Activated CD8-positive, alpha-beta memory T cell treated with anti-CD3 and anti-CD28 coated beads, Interleukin-2, amount 10 ng/mL, durations not matched to agents 7 days and 5 days (primary cell): ENCODE measurements around the gene IFNLR1. TPM values are rescaled to one million over a fixed set of nuclear protein-coding genes. Genes with fewer than 3 reads are reported as not detected.

Experiments
- ATAC-seq: fragments of 150-1000 bp; cut with Tn5 transposase; one replicate; pipeline ENCODE4 v1.10.0; 2021; ENCODE audit warnings: moderate library complexity
- CTCF ChIA-PET: fragments of 350-600 bp; sonication (Branson Sonifier 250); formaldehyde crosslinking; loops from one replicate; lab custom pipeline; 2021; ENCODE audit warnings: antibody characterized with exemption; lab: Charles Lee
- DNase-seq: peaks from one replicate; pipeline ENCODE4 v3.0.0-alpha.2; 2020
- H3K27ac Mint-ChIP-seq: one replicate; pipeline ENCODE4 v1.8.0; 2021; ENCODE audit warnings: mild to moderate bottlenecking, mixed read lengths
- H3K27me3 Mint-ChIP-seq: one replicate; pipeline ENCODE4 v1.8.0; 2021; ENCODE audit warnings: mixed read lengths
- H3K36me3 Mint-ChIP-seq: one replicate; pipeline ENCODE4 v1.8.0; 2021; ENCODE audit warnings: mild to moderate bottlenecking, mixed read lengths
- H3K4me1 Mint-ChIP-seq: one replicate; pipeline ENCODE4 v1.8.0; 2021; ENCODE audit warnings: mixed read lengths
- H3K4me3 Mint-ChIP-seq: one replicate; pipeline ENCODE4 v1.8.0; 2021; ENCODE audit warnings: mild to moderate bottlenecking, moderate library complexity, mixed read lengths
- H3K9me3 Mint-ChIP-seq: one replicate; pipeline ENCODE4 v1.8.0; 2022; ENCODE audit warnings: low read depth, mixed read lengths
- total RNA-seq, 2 experiments: library from RNA; stranded (reverse); gene quantifications; one replicate each; pipeline ENCODE4 v1.2.3, GENCODE V29; 2021

The IFNLR1 gene
- total RNA-seq: 1 to 10 TPM; 6.8 to 6.9 TPM

GRCh38 chr1:24186993-24187790, at the start of gene IFNLR1:
TSS of gene IFNLR1 (minus strand) at chr1:24187289. CDS start at chr1:24187248, 41 bp downstream.
- DNase-seq: peak; percentile 85
- Mint-ChIP-seq H3K36me3 (peaks cover 3% of the 10 kb centered on the region), H3K27ac (peak within 1 kb of the TSS; percentile 65), H3K27me3 (no peaks in the 10 kb centered on the region), H3K4me1 (peaks cover 49% of the 10 kb centered on the region), H3K9me3 (no peaks in the 10 kb centered on the region), H3K4me3 (peak within 1 kb of the TSS; percentile 72)
- ATAC-seq: peak; percentile 81
- CTCF ChIA-PET: interaction anchor here (1.2 to 10.9 kb wide), 7 partner anchors 12 to 228 kb away, joined by 4 to 98 read pairs (median 10); partner anchors contain the start of gene NIPAL3

DNA sequence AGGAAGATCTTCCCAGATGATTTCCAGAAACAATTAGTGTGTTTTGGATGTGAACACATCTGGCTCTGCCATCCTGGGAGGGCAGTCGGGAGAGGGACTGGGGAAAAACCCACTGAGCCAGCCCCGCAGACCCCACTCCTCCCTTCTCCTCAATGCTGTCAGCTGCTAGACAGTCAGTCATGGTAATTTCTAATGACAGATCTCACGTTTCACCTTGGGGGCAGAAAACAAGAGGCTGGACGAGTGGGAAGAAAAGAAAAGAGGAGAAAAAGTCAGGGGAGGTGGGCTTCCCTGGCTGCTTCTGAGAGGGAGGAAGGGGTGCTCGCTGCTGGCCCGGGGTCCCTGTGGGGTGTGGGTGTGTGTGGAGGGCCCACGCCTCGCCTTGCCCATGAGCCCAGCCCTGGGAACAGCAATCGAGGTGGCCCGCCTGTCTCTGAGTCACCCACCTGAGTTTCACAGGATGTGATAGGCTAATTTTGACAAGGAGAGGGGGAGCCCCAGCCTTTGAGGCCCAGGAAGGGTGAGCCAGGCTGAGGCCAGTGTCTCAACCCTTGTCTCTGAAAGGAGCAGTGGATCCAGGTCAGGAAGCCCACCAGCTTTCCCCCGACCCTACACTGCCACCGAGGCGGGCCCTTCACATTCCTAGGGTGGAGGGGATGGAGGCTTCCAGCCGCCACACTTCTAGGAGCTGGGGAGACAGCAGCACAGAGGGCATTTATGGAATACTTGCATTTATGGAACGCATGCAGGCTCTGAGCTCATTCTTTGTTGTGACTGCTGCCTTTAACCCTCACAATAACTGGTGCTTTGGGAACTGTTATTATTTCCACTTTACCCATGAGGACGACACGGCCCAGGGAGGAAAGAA, 49.1 kb upstream of the IFNLR1 start:
- peaks cover 1% of the 10 kb centered on the region for H3K36me3 Mint-ChIP-seq
- H3K27me3 Mint-ChIP-seq: peaks cover 18% of the 10 kb centered on the region
- peaks cover 2% of the 10 kb centered on the region for H3K9me3 Mint-ChIP-seq
- H3K27ac Mint-ChIP-seq: no peak overlapping the region
- no peak overlapping the region for H3K4me3 Mint-ChIP-seq
- CTCF ChIA-PET: no interaction called here
- DNase-seq (peak; percentile 53), ATAC-seq (peak; percentile 76)
- peaks cover 13% of the 10 kb centered on the region for H3K4me1 Mint-ChIP-seq

- H3K4me3 Mint-ChIP-seq: no peak overlapping the region
- no peak overlapping the region for H3K27ac Mint-ChIP-seq
- DNase-seq (no peak), ATAC-seq (no peak)
- H3K4me1 Mint-ChIP-seq: peaks cover 13% of the 10 kb centered on the region
- H3K9me3 Mint-ChIP-seq: peaks cover 2% of the 10 kb centered on the region
- H3K36me3 Mint-ChIP-seq: no peaks in the 10 kb centered on the region
- CTCF ChIA-PET: interaction anchor here (1.0 to 1.2 kb wide), 3 partner anchors 32 to 157 kb away, joined by 3 read pairs; no protein-coding TSS in a partner anchor
- peaks cover 20% of the 10 kb centered on the region for H3K27me3 Mint-ChIP-seq
Observed at GRCh38 chr1:24233684-24234600, 46.9 kb upstream of the IFNLR1 start.

- Mint-ChIP-seq H3K4me1 (peaks cover 29% of the 10 kb centered on the region), H3K27me3 (peaks cover 19% of the 10 kb centered on the region), H3K4me3 (no peak overlapping the region), H3K27ac (no peak overlapping the region), H3K9me3 (peaks cover 2% of the 10 kb centered on the region), H3K36me3 (no peaks in the 10 kb centered on the region)
- ATAC-seq (no peak), DNase-seq (no peak)
- CTCF ChIA-PET: no interaction called here
Observed at GRCh38 chr1:24231701-24232100, 44.6 kb upstream of the IFNLR1 start.

- Mint-ChIP-seq H3K27ac (no peak overlapping the region), H3K27me3 (peaks cover 21% of the 10 kb centered on the region), H3K9me3 (no peaks in the 10 kb centered on the region), H3K4me1 (peaks cover 22% of the 10 kb centered on the region), H3K36me3 (no peaks in the 10 kb centered on the region), H3K4me3 (no peak overlapping the region)
- CTCF ChIA-PET: interaction anchor here (0.7 to 2.1 kb wide), 5 partner anchors 23 to 158 kb away, joined by 3 to 8 read pairs (median 4); no protein-coding TSS in a partner anchor
- ATAC-seq (peak; percentile 71), DNase-seq (no peak)
Observed at GRCh38 chr1:24228311-24228710, 41.2 kb upstream of the IFNLR1 start.

GRCh38 chr1:24226749-24227148, 39.7 kb upstream of the IFNLR1 start:
- DNase-seq: no peak
- H3K36me3 Mint-ChIP-seq: no peaks in the 10 kb centered on the region
- H3K4me3 Mint-ChIP-seq: no peak overlapping the region
- no peak overlapping the region for H3K27ac Mint-ChIP-seq
- no peaks in the 10 kb centered on the region for H3K9me3 Mint-ChIP-seq
- ATAC-seq: no peak
- H3K27me3 Mint-ChIP-seq: peaks cover 32% of the 10 kb centered on the region
- CTCF ChIA-PET: interaction anchor here (0.9 to 2.1 kb wide), 5 partner anchors 21 to 159 kb away, joined by 3 to 8 read pairs (median 4); no protein-coding TSS in a partner anchor
- H3K4me1 Mint-ChIP-seq: peaks cover 22% of the 10 kb centered on the region

GRCh38 chr1:24224761-24225160, 37.7 kb upstream of the IFNLR1 start:
- Mint-ChIP-seq H3K4me3 (no peak overlapping the region), H3K27me3 (peaks cover 27% of the 10 kb centered on the region), H3K9me3 (no peaks in the 10 kb centered on the region), H3K27ac (no peak overlapping the region), H3K4me1 (peaks cover 22% of the 10 kb centered on the region), H3K36me3 (no peaks in the 10 kb centered on the region)
- DNase-seq (no peak), ATAC-seq (no peak)
- CTCF ChIA-PET: no interaction called here

- DNase-seq (no peak), ATAC-seq (no peak)
- Mint-ChIP-seq H3K9me3 (no peaks in the 10 kb centered on the region), H3K36me3 (no peaks in the 10 kb centered on the region), H3K4me3 (no peak overlapping the region), H3K27ac (no peak overlapping the region), H3K27me3 (peaks cover 27% of the 10 kb centered on the region), H3K4me1 (peaks cover 22% of the 10 kb centered on the region)
- CTCF ChIA-PET: no interaction called here
Observed at GRCh38 chr1:24224086-24224485, 37.0 kb upstream of the IFNLR1 start.

DNA sequence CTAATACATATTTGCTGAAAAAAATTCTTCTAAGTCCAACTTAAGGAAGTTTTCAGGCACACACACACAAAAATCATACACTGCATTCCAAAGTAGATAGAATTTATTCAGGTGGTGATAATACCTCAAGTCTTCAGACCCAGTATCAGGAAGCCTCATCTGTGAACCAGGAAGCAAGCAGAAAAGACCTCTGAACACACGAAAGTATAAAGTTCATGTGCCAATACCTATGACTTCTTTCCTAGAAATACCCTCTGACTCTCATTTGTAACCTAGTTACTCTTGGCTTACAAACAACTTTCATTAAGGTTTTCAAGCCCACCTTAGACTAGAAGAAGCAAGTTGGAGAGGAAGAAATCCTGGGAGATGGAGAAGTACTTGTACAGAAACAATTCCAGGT, 35.7 kb upstream of the IFNLR1 start:
- Mint-ChIP-seq H3K27me3 (peaks cover 27% of the 10 kb centered on the region), H3K27ac (no peak overlapping the region), H3K9me3 (no peaks in the 10 kb centered on the region), H3K36me3 (no peaks in the 10 kb centered on the region), H3K4me3 (no peak overlapping the region), H3K4me1 (peaks cover 12% of the 10 kb centered on the region)
- CTCF ChIA-PET: no interaction called here
- ATAC-seq: no peak
- no peak for DNase-seq

GRCh38 chr1:24222008-24222605, 35.0 kb upstream of the IFNLR1 start:
- CTCF ChIA-PET: interaction anchor here (1.5 kb wide), 1 partner anchor 20 kb away, joined by 4 read pairs; no protein-coding TSS in a partner anchor
- Mint-ChIP-seq H3K4me1 (peaks cover 8% of the 10 kb centered on the region), H3K27me3 (peaks cover 33% of the 10 kb centered on the region), H3K27ac (no peak overlapping the region), H3K36me3 (no peaks in the 10 kb centered on the region), H3K4me3 (no peak overlapping the region), H3K9me3 (no peaks in the 10 kb centered on the region)
- ATAC-seq (no peak), DNase-seq (no peak)

GRCh38 chr1:24221246-24221645, 34.2 kb upstream of the IFNLR1 start:
- no peak overlapping the region for H3K4me3 Mint-ChIP-seq
- H3K9me3 Mint-ChIP-seq: no peaks in the 10 kb centered on the region
- DNase-seq: no peak
- ATAC-seq: no peak
- no peaks in the 10 kb centered on the region for H3K4me1 Mint-ChIP-seq
- H3K36me3 Mint-ChIP-seq: no peaks in the 10 kb centered on the region
- no peak overlapping the region for H3K27ac Mint-ChIP-seq
- CTCF ChIA-PET: interaction anchor here (1.5 kb wide), 1 partner anchor 19 kb away, joined by 4 read pairs; no protein-coding TSS in a partner anchor
- H3K27me3 Mint-ChIP-seq: peaks cover 36% of the 10 kb centered on the region
